Suppressor macrophage (primary cell): ENCODE results near the gene ANAPC2.

Source experiments
- DNase-seq, 4 experiments: peaks; one replicate each; pipeline ENCODE4 v3.0.0-alpha.2; 2020 to 2022

The ANAPC2 gene

DNA sequence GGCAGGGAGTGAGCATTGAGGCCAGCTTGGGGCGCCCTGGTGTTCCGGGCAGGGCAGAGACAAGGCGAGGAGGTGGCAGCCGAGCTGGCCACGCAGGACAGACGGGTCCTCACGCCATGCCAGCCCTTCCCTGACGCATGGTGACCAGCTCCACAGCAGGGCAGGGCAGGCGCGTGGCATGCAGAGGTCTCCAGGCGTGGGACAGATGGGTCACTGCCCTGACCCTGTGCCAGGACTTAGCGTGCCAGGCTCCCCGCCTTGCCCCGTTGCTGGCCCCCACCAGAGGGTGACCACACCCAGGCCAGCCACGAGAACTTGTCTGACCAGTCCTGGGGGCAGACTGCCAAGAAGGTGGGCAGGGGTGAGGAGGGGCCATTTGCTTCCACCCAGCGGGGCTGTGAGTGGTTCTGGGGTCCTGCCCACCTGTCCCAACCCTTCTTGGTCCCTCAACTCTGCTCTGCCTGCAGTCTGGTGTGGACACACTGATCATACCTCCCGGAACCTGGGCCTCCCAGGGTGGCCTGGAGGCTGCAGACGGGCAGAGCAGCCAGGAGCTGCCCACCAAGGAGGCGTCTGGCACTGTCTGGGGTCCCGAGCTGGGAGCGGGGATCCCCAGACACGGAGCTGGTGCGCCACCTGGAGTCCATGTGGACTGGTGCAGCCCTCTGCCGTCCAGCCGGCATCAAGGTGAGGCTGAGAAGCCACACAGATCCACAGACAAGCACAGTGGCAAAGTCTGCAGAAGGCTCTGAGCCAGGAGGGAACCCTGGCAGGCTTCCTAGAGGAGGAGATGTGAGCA lies 38.9 kb upstream of the ANAPC2 start, which contains the start of gene RNF224:
Gene RNF224 (plus strand): TSS at position 449 of the 799 bp plus-strand sequence. CDS start 834 bp downstream, outside the sequence.
- DNase-seq: peak; percentile 73 to 87 (median 80)

DNA sequence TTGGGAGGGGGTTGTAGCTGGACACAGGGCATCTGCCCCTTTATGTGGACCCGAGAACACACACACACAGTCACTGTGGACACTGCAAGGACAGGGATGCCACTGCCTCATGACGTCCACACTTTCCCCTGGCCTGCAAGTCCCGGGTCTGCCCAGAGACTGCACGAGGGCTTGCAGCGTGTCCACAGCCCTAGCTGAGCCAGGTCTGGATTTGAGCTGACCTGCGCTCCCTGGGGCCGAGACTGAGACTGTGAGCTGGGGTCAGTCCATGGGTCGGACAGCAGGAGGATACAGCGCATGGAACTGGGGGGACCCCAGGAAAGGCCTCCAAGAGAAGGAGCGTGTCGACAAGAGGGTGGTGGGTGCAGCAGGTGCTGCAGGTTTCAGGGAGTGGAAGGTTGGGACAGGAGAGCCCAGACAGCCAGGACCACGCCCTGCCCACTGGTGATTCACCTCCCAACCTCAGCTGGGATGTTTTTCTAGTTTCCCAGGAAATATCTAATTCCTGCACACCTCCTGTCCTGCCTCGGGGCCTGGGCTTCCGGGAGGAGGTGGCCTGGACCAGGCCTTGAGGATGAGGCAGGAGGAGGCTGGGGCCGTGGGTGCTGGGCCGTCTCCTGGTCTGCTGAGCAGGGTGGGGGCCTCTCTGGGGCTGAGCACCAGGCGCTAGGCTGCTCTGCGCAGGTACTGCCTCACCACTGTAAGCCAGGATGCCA lies 38.1 kb upstream of the ANAPC2 start:
- no peak for DNase-seq

- no peak for DNase-seq
Observed at GRCh38 chr9:137225699-137226331, 37.5 kb upstream of the ANAPC2 start.

- peak; percentile 18 to 49 (median 44) for DNase-seq
Observed at GRCh38 chr9:137224830-137225694, 36.7 kb upstream of the ANAPC2 start, which contains the start of gene CYSRT1. TSS of gene CYSRT1 (plus strand) at chr9:137225174. CDS start at chr9:137225622, 448 bp downstream.

GRCh38 chr9:137223078-137223970 lies 35.0 kb upstream of the ANAPC2 start:
- peak; percentile 99 to 100 (median 100) for DNase-seq

DNA sequence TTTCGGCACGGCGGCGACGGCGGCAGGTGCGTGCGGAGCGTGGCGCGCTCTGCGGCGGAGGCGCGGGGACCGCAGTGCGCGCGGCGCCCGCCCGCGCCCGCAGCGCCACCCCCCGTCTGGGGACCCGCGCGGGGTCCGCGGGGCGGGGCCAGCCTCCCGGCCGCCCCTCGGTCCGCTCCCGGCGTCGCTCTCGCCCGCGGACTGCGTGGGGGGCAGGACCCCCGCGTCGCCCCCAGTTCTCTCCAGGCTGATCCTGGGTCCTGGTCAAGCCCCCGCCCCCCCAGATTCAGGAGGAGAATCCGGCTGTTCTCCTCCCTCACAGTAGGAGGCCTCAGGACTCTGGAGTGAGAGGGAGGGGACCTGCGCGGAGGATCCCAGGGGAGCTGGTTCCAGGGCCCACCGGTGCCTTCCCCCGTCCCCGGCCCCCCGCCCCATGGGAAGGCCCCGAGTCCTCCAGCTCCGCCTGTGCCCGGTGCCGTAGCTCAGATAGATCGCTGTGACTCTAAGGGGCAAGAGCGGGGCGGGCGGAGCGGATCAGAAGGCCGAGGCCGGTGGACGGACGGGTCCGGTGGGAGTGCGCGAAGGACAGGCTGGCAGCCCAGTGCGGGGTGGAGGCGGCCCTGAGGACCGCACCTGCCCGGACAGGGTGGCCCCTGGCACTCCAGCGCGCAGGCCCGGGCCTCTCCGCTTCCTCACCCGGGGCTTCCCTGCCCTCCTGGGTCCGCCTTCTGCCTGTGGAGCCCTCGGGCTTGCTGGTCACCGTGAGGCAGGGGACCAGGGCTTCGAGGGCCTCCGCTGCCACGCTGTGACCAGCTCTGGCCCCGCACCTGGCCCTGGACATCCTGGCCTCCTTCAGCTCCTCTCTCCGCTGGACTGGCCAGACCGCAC lies 34.1 kb upstream of the ANAPC2 start, which contains the start of gene RNF208:
Gene RNF208 (minus strand): TSS at position 51 of the 888 bp plus-strand sequence. CDS start 1,028 bp downstream, outside the sequence.
- peak in 2 of 4 experiments; percentile 29 to 38 for DNase-seq

GRCh38 chr9:137221506-137222111 lies 33.2 kb upstream of the ANAPC2 start:
- no peak for DNase-seq

GRCh38 chr9:137221095-137221505 lies 32.7 kb upstream of the ANAPC2 start:
- DNase-seq: no peak

GRCh38 chr9:137220317-137221094 lies 32.1 kb upstream of the ANAPC2 start:
- no peak for DNase-seq

- DNase-seq: no peak
Observed at GRCh38 chr9:137219757-137220316, 31.5 kb upstream of the ANAPC2 start.

GRCh38 chr9:137218754-137219271 lies 30.5 kb upstream of the ANAPC2 start:
- DNase-seq: peak; percentile 35 to 70 (median 60)

- DNase-seq: no peak
Observed at GRCh38 chr9:137218212-137218753, 29.9 kb upstream of the ANAPC2 start.

DNA sequence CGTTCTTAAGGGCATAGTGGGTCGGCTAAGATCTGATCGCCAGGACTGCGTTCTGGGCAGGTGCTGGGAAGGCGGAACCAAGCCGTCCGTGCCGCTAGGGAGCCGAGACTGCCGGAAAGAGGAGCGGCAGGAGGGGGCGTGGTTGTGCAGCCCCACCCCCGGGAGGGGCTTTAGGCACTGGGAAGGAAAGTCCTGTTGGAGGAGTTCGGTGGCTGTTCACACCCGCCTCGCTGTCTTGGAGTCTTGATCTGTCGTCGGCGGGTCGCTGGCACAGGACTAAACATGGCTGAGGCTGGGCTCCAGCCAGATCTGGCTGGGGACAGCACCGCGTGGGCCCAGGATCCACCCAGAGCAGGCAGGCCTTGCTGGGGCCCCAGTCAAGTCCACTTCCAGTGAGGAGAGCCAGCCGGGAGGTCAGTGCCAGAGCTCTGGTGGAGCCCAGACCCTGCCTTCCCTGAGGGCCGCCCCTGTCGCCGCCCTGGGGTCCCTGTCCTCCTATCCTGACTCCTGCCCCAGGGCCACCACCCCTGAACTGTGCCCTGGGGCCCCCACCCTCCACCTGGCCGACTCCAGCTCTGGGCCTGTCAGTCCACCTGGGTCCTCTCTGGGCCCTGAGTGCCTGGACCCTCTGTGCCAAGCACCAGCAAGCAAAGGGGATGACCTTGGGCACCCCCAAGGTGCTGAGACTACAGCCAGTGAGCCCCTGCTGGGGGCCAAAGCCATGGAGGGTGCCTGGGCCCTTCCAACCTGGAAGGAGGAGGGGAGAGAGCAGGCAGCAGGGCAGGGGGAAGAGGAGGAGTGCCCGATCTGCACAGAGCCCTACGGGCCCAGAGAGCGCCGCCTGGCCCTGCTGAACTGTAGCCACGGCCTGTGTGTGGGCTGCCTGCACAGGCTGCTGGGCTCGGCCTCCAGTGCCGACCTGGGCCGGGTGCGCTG lies 29.2 kb upstream of the ANAPC2 start:
- DNase-seq: peak in 2 of 4 experiments; percentile 27 to 43

DNA sequence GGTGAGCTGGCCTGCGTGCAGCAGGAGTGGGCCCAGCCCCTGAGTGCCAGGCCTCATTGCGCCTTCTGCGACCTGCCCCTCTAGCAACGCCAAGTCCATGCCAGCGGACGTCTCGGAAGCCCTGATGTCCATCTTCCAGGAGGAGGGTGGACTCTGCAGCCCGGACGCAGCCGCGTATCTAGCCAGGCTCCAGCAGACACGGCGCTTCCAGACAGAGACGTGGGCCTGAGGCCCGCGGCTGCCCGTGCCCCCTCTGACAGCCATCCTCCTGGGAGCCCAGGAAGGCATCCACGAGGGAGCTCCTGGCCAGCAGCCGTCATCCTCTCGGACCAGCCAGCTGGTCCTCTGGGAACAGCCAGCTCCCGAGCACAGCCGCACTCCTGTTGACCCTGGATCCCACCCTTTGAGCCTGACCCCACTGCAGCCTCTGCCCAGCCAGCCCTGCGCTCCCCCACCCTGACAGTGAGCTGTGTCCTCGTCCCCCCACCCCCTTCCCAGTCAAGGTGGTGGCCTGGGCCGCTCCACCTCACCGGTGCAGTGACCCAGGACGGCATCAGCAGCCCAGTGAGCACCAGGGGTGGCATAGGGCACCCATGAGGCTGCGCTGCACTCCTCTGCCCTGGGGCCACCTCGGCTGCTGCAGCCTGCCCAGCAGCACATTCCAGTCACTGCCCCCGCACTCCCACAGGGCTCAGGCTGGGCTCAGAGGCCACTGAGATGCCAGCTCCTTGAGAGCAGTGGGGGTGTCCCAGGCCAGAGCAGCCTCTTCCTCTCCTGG lies 28.0 kb upstream of the ANAPC2 start:
- no peak for DNase-seq

- no peak for DNase-seq
Observed at GRCh38 chr9:137215196-137215986, 27.0 kb upstream of the ANAPC2 start.
